IMR-90 (cell line): Measurements from ENCODE around the gene INCA1. TPM values are rescaled to one million over a fixed set of nuclear protein-coding genes. Genes with fewer than 3 reads are reported as not detected.
A peak's percentile ranks its signal among the peaks of the same experiment; 100 is the strongest.

Experiments used
- ATAC-seq: fragments of 200-7000 bp; cut with Tn5 transposase; 2 replicates; pipeline ENCODE4 v1.9.1; 2020; ENCODE audit warnings: low read depth, mild to moderate bottlenecking, moderate library complexity
- BruUV-seq: library from RNA; stranded (reverse); fragments of 400-500 nt; replicated peaks from 2 replicates; lab custom pipeline; 2021; lab: Mats Ljungman, UMichigan
- CTCF ChIA-PET: fragments of 300-600 bp; formaldehyde crosslinking; extraction: SDS; loops from one replicate; lab custom pipeline; 2021; ENCODE audit warnings: antibody characterized with exemption; lab: Yijun Ruan, JAX
- POLR2A ChIA-PET: fragments of 300-600 bp; sonication (Branson Sonifier 250); formaldehyde crosslinking; loops from one replicate; lab custom pipeline; 2022; ENCODE audit warnings: antibody characterized with exemption; ENCODE audit not compliant: unreplicated experiment; lab: Charles Lee
- DNase-seq: peaks from one replicate; pipeline ENCODE4 v3.0.0; 2013
- H2AFZ ChIP-seq: replicated peaks from 2 replicates; pipeline ENCODE3; 2013; ENCODE audit warnings: low read length, mild to moderate bottlenecking; ENCODE audit not compliant: poor library complexity
- H2AK5ac ChIP-seq: 2 replicates; pipeline ENCODE4 v1.6.1; 2013; ENCODE audit warnings: low read depth, low read length, inconsistent platforms
- H2AK9ac ChIP-seq: replicated peaks from 2 replicates; pipeline ENCODE3; 2013; ENCODE audit warnings: mild to moderate bottlenecking, low read depth, low read length, moderate library complexity; ENCODE audit not compliant: poor library complexity
- H2BK120ac ChIP-seq: 2 replicates; pipeline ENCODE4 v1.6.1; 2013; ENCODE audit warnings: low read depth, low read length, inconsistent platforms
- H2BK15ac ChIP-seq: 3 replicates; pipeline ENCODE4 v1.6.1; 2013; ENCODE audit warnings: low read depth, low read length, inconsistent platforms
- H2BK20ac ChIP-seq: 2 replicates; pipeline ENCODE4 v1.6.1; 2013; ENCODE audit warnings: low read depth, mild to moderate bottlenecking, inconsistent platforms, low read length, moderate library complexity
- H2BK5ac ChIP-seq: 2 replicates; pipeline ENCODE4 v1.6.1; 2013; ENCODE audit warnings: mild to moderate bottlenecking, low read depth, low read length, inconsistent platforms; ENCODE audit not compliant: poor library complexity, severe bottlenecking
- H3K14ac ChIP-seq: replicated peaks from 2 replicates; pipeline ENCODE4 v1.6.1; 2013; ENCODE audit warnings: low read depth, low read length, inconsistent platforms
- H3K18ac ChIP-seq: 2 replicates; pipeline ENCODE4 v1.6.1; 2013; ENCODE audit warnings: low read depth, low read length, control low read depth
- H3K23ac ChIP-seq: 2 replicates; pipeline ENCODE4 v1.6.1; 2013; ENCODE audit warnings: low read depth, low read length, inconsistent platforms
- H3K27ac ChIP-seq: 2 replicates; pipeline ENCODE4 v1.5.1; 2013; ENCODE audit warnings: mild to moderate bottlenecking, control low read depth, low read length; ENCODE audit not compliant: insufficient read depth
- H3K27me3 ChIP-seq: 2 replicates; pipeline ENCODE4 v1.6.1; 2013; ENCODE audit warnings: low read length; ENCODE audit not compliant: control insufficient read depth, insufficient read depth
- H3K36me3 ChIP-seq: 2 replicates; pipeline ENCODE4 v1.6.1; 2013; ENCODE audit warnings: low read length, mixed read lengths; ENCODE audit not compliant: control insufficient read depth, insufficient read depth
- H3K4ac ChIP-seq: 2 replicates; pipeline ENCODE4 v1.6.1; 2013; ENCODE audit warnings: low read depth, low read length, inconsistent platforms
- H3K4me1 ChIP-seq: 2 replicates; pipeline ENCODE4 v1.6.1; 2013; ENCODE audit warnings: low read length, mixed read lengths; ENCODE audit not compliant: control insufficient read depth, insufficient read depth
- H3K4me2 ChIP-seq: 2 replicates; pipeline ENCODE4 v1.6.1; 2013; ENCODE audit warnings: low read depth, mild to moderate bottlenecking, control low read depth, low read length, moderate library complexity
- H3K4me3 ChIP-seq: 2 replicates; pipeline ENCODE4 v1.5.1; 2013; ENCODE audit warnings: low read depth, mild to moderate bottlenecking, control low read depth, low read length, moderate library complexity; ENCODE audit not compliant: insufficient read depth
- H3K56ac ChIP-seq: 2 replicates; pipeline ENCODE4 v1.6.1; 2013; ENCODE audit warnings: low read length, inconsistent platforms; ENCODE audit not compliant: insufficient read depth; ENCODE audit errors: extremely low read depth
- H3K79me1 ChIP-seq, 2 experiments: 2 replicates each; pipeline ENCODE4 v1.6.1; 2013; ENCODE audit warnings: low read length in 2 of 2, inconsistent platforms in 1 of 2, low read depth in 1 of 2
- H3K9ac ChIP-seq: 2 replicates; pipeline ENCODE4 v1.6.1; 2013; ENCODE audit warnings: low read depth, low read length, control low read depth
- H3K9me1 ChIP-seq: 2 replicates; pipeline ENCODE4 v1.6.1; 2013; ENCODE audit warnings: low read length, inconsistent platforms; ENCODE audit not compliant: insufficient read depth
- H3K9me3 ChIP-seq: 2 replicates; pipeline ENCODE4 v1.6.1; 2013; ENCODE audit warnings: low read length; ENCODE audit not compliant: control insufficient read depth, insufficient read depth
- H4K20me1 ChIP-seq: 2 replicates; pipeline ENCODE4 v1.6.1; 2013; ENCODE audit warnings: low read length, inconsistent platforms; ENCODE audit not compliant: insufficient read depth
- H4K5ac ChIP-seq: 2 replicates; pipeline ENCODE4 v1.6.1; 2013; ENCODE audit warnings: mild to moderate bottlenecking, low read depth, low read length, control low read depth
- H4K8ac ChIP-seq, 2 experiments: 2 replicates each; pipeline ENCODE4 v1.6.1; 2013; ENCODE audit warnings: low read depth in 2 of 2, low read length in 2 of 2, control low read depth in 1 of 2, inconsistent platforms in 1 of 2
- H4K91ac ChIP-seq: 2 replicates; pipeline ENCODE4 v1.6.1; 2013; ENCODE audit warnings: low read depth, low read length, inconsistent platforms; ENCODE audit not compliant: insufficient read depth
- BHLHE40 ChIP-seq: fragments of 150-350 bp; IDR thresholded peaks from 2 replicates; pipeline ENCODE4 v1.6.1; 2016; ENCODE audit warnings: mild to moderate bottlenecking, low read depth, low read length
- CEBPB ChIP-seq: IDR thresholded peaks from 2 replicates; pipeline ENCODE4 v1.6.1; 2012; ENCODE audit warnings: low read depth, low read length, improper control_type of control experiment
- CHD1 ChIP-seq: IDR thresholded peaks from 2 replicates; pipeline ENCODE4 v1.6.1; 2012; ENCODE audit warnings: low read depth, low read length, improper control_type of control experiment
- CTCF ChIP-seq: conservative IDR thresholded peaks from 2 replicates; pipeline ENCODE4 v1.5.1; 2012; ENCODE audit warnings: mild to moderate bottlenecking, low read depth, low read length, improper control_type of control experiment
- ELK1 ChIP-seq: fragments of 150-350 bp; IDR thresholded peaks from 2 replicates; pipeline ENCODE4 v1.6.1; 2016; ENCODE audit warnings: low read depth, mild to moderate bottlenecking, low read length, moderate library complexity, borderline replicate concordance
- FOS ChIP-seq: fragments of 150-350 bp; IDR thresholded peaks from 2 replicates; pipeline ENCODE4 v1.6.1; 2016; ENCODE audit warnings: low read depth, low read length
- MAZ ChIP-seq: IDR thresholded peaks from 2 replicates; pipeline ENCODE4 v1.6.1; 2012; ENCODE audit warnings: low read depth, mild to moderate bottlenecking, low read length, improper control_type of control experiment, moderate library complexity, borderline replicate concordance
- MXI1 ChIP-seq: IDR thresholded peaks from 2 replicates; pipeline ENCODE4 v1.6.1; 2012; ENCODE audit warnings: low read depth, mild to moderate bottlenecking, low read length, moderate library complexity, borderline replicate concordance
- NFE2L2 ChIP-seq: fragments of 150-350 bp; IDR thresholded peaks from 2 replicates; pipeline ENCODE4 v1.6.1; 2016; ENCODE audit warnings: low read depth, mild to moderate bottlenecking, low read length
- POLR2A ChIP-seq: IDR thresholded peaks from 2 replicates; pipeline ENCODE4 v1.6.1; 2012; ENCODE audit warnings: mild to moderate bottlenecking, low read depth, low read length
- RAD21 ChIP-seq: IDR thresholded peaks from 2 replicates; pipeline ENCODE4 v1.6.1; 2012; ENCODE audit warnings: low read length, improper control_type of control experiment
- RCOR1 ChIP-seq: IDR thresholded peaks from 2 replicates; pipeline ENCODE4 v1.6.1; 2012; ENCODE audit warnings: mild to moderate bottlenecking, low read length, improper control_type of control experiment; ENCODE audit not compliant: insufficient replicate concordance
- RFX5 ChIP-seq: IDR thresholded peaks from 2 replicates; pipeline ENCODE4 v1.8.0; 2012; ENCODE audit warnings: low read depth, mild to moderate bottlenecking, low read length, moderate library complexity
- SMC3 ChIP-seq: fragments of 150-350 bp; IDR thresholded peaks from 2 replicates; pipeline ENCODE4 v1.6.1; 2016; ENCODE audit warnings: low read depth, mild to moderate bottlenecking, antibody characterized with exemption, low read length, moderate library complexity
- USF2 ChIP-seq: fragments of 150-350 bp; IDR thresholded peaks from 2 replicates; pipeline ENCODE4 v1.6.1; 2017; ENCODE audit warnings: mild to moderate bottlenecking, antibody characterized with exemption, low read length, low read depth
- WGBS, 2 experiments: methylation state at CpG; one replicate each; pipeline versions ENCODE4 v1.1.5 to v1.1.7; 2013; ENCODE audit warnings: missing lambda C conversion rate in 2 of 2; ENCODE audit not compliant: insufficient read length in 1 of 2; ENCODE audit errors: extremely low coverage in 2 of 2; 5-methylcytosine and 5-hydroxymethylcytosine counted together
- dilution Hi-C: fragments of 300-500 bp; cut with HindIII; formaldehyde crosslinking; loops from one replicate; pipeline ENCODE4 v1.14.3; 2018; ENCODE audit warnings: low sequenced_read_pairs; ENCODE audit not compliant: unreplicated experiment
- in situ Hi-C: fragments of 300-500 bp; cut with MboI; formaldehyde crosslinking; loops from 3 replicates; pipeline ENCODE4 v1.14.3; 2019; ENCODE audit warnings: low sequenced_read_pairs, inconsistent platforms, mixed read lengths
- intact Hi-C: fragments of 100-400 bp; cut with micrococcal nuclease; formaldehyde crosslinking; loops from 2 replicates; pipeline ENCODE4 v1.10.0; 2022
- polyA plus RNA-seq, 3 experiments: library from polyadenylated mRNA; depleted of rRNA; stranded (reverse); fragments of >200 nt; gene quantifications; 2 replicates each; pipeline ENCODE4 v1.2.3, GENCODE V29; 2012; ENCODE audit warnings: low replicate concordance in 1 of 3
- total RNA-seq: library from RNA; depleted of rRNA; stranded (reverse); fragments of >200 nt; gene quantifications from 2 replicates; pipeline ENCODE4 v1.2.3, GENCODE V29; 2012

INCA1 gene
- total and polyA plus RNA-seq, 2 of the 4 experiments (the other 2 are of a cell fraction): 0.18 to 0.51 TPM

GRCh38 chr17:4950075-4950745 lies 47.1 kb downstream of the INCA1 start:
- peak overlapping the region; percentile 61 for H2BK20ac ChIP-seq
- peak overlapping the region; percentile 94 for H4K91ac ChIP-seq
- BruUV-seq: no TSS peak
- no peaks in the 10 kb centered on the region for H3K27me3 ChIP-seq
- peaks cover 12 to 30% of the 10 kb centered on the region in 2 experiments; a peak in 3 of 4 replicates for H3K79me1 ChIP-seq
- H3K36me3 ChIP-seq: peaks cover 15% of the 10 kb centered on the region
- H3K4me3 ChIP-seq: peak overlapping the region; percentile 30
- H4K20me1 ChIP-seq: peaks cover 33% of the 10 kb centered on the region
- ChIA-PET POLR2A (interaction anchor here (0.8 to 3.5 kb wide), 3 partner anchors 16 to 117 kb away, joined by 4 to 19 read pairs (median 8); partner anchors contain the start of gene SPAG7), CTCF (no interaction called here)
- intact Hi-C loops (no loop called here), dilution Hi-C loops (no loop called here), in situ Hi-C loops (no loop called here)
- H3K9ac ChIP-seq: peak overlapping the region; percentile 60
- peak overlapping the region; percentile 80 for H3K27ac ChIP-seq
- peak overlapping the region; percentile 95 to 97 for H4K8ac ChIP-seq
- DNase-seq (no peak), ATAC-seq (peak; percentile 8)
- peak overlapping the region; percentile 84 for H3K56ac ChIP-seq
- H2BK5ac ChIP-seq: peak overlapping the region; percentile 57
- no peaks in the 10 kb centered on the region for H3K9me3 ChIP-seq
- peak overlapping the region; percentile 97 for H2AK5ac ChIP-seq
- H2BK120ac ChIP-seq: peak overlapping the region; percentile 89
- peak overlapping the region; percentile 92 for H3K14ac ChIP-seq
- H3K18ac ChIP-seq: peak overlapping the region; percentile 8
- H2BK15ac ChIP-seq: peak overlapping the region; percentile 53; the same call in 1 of the 3 replicates
- peak overlapping the region; percentile 98 for H2AK9ac ChIP-seq
- peaks cover 34% of the 10 kb centered on the region for H3K4me1 ChIP-seq
- peak overlapping the region; percentile 92 for H2AFZ ChIP-seq
- H3K4me2 ChIP-seq: peak overlapping the region; percentile 64
- peak overlapping the region; percentile 77 for H4K5ac ChIP-seq
- H3K9me1 ChIP-seq: peaks cover 23% of the 10 kb centered on the region; the same call in 1 of the 2 replicates
- peak overlapping the region; percentile 91 for H3K23ac ChIP-seq
- H3K4ac ChIP-seq: peak overlapping the region; percentile 99
- 6% methylated on average over 5 of the region's 52 CpGs; no CpG with 5 or more reads in 1 of the 2 experiments for WGBS, 2 experiments
- TF ChIP-seq SMC3 (no peak), RAD21 (no peak), MAZ (no peak), RFX5 (no peak), USF2 (no peak), CHD1 (no peak), MXI1 (no peak), CEBPB (no peak), POLR2A (no peak), ELK1 (no peak), FOS (no peak), NFE2L2 (no peak), RCOR1 (no peak), BHLHE40 (no peak), CTCF (no peak)
